ENCODE results near the gene SYDE2.

DNA sequence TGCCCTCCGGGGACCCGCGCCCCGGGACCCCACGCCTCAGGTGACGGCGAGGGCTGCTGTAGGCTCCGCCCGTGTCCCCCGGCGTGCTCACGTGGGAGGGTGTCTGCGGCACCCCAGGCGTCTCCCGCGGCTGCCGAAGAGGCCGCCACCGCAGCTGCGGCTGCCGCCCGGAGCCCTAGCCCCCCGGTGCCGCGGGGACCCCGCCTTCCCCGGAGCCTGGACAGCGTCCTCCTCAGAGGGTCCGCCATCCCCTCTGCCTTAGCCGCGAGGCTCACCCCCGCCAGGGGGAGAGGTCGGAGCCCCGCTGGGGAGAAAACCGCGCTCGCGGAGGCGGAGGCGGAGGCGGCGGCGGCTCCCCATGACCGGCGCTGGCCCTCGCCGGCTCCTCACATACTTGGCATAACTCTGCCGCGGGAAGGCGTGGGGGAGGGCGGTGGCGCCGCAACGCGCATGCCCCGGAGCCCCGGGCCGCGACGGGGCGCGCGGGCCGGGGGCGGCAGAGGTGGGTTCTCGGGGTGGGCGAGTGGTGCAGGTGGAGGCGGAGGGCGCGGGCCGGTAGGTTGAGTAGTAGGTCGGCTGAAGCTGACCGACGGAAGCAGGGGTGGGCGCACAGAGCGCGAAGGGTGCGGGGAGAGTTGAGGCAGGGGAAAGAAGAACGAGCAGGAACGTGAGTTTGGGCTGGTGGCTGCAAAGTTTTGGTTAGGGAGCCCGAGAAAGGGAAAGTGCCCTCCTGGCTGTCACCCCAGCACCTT, 700 bp upstream of the SYDE2 start:
- TF ChIP-seq, protein P1, sequence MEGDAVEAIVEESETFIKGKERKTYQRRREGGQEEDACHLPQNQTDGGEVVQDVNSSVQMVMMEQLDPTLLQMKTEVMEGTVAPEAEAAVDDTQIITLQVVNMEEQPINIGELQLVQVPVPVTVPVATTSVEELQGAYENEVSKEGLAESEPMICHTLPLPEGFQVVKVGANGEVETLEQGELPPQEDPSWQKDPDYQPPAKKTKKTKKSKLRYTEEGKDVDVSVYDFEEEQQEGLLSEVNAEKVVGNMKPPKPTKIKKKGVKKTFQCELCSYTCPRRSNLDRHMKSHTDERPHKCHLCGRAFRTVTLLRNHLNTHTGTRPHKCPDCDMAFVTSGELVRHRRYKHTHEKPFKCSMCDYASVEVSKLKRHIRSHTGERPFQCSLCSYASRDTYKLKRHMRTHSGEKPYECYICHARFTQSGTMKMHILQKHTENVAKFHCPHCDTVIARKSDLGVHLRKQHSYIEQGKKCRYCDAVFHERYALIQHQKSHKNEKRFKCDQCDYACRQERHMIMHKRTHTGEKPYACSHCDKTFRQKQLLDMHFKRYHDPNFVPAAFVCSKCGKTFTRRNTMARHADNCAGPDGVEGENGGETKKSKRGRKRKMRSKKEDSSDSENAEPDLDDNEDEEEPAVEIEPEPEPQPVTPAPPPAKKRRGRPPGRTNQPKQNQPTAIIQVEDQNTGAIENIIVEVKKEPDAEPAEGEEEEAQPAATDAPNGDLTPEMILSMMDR (IDR thresholded peaks at IDR 0.05; ENCODE audit: low read depth, low read length, poor library complexity, severe bottlenecking) = no peak
- no peak for TF ChIP-seq EZH2phosphoT487 (IDR thresholded peaks at IDR 0.05; ENCODE audit: borderline replicate concordance, low read length)

Data from DOHH2 (cell line).